ENCODE measurements around the gene ARPP19. TPM values are rescaled to one million over a fixed set of nuclear protein-coding genes. Genes with fewer than 3 reads are reported as not detected.

ARPP19 gene
- total and polyA plus RNA-seq, 9 of the 15 experiments (the other 6 are each of a cell fraction or from before 2014, with no cell fraction given) = 33.3 to 102 (median 60.5) TPM

- TF ChIP-seq PREB (CRISPR knock-in tag; IDR thresholded peaks at IDR 0.05) (no peak), ZNF143 (CRISPR knock-in tag; IDR thresholded peaks at IDR 0.05) (no peak), CREBBP (IDR thresholded peaks at IDR 0.05; ENCODE audit: low read depth, low read length) (no peak), STAT5A (IDR thresholded peaks at IDR 0.05; ENCODE audit: borderline replicate concordance, low read length) (no peak), MAFK (IDR thresholded peaks at IDR 0.05; ENCODE audit: low read length) (peak; percentile 43; the same call in 1 of the 2 replicates), STAT6 (CRISPR knock-in tag; IDR thresholded peaks at IDR 0.05) (no peak), NFE2L1 (tag; IDR thresholded peaks at IDR 0.05; ENCODE audit: borderline replicate concordance, low read depth) (0 out of 2 replicates have a peak, but pooled peaks have one; percentile 44), GATAD2B (IDR thresholded peaks at IDR 0.05; ENCODE audit: borderline replicate concordance) (no peak), NR2C1 (IDR thresholded peaks at IDR 0.05) (no peak), NR2C1 (tag; IDR thresholded peaks at IDR 0.05) (no peak), ZNF586 (CRISPR knock-in tag; conservative IDR thresholded peaks at IDR 0.05) (no peak), TEAD1 (CRISPR knock-in tag; IDR thresholded peaks at IDR 0.05) (no peak), MAFF (IDR thresholded peaks at IDR 0.05; ENCODE audit: low read length) (peak; percentile 64), ZBTB8A (IDR thresholded peaks at IDR 0.05; ENCODE audit: partially characterized antibody) (no peak), TCF7L2 (IDR thresholded peaks at IDR 0.05; ENCODE audit: low read depth, low read length) (no peak), MAFG (tag; conservative IDR thresholded peaks at IDR 0.05) (peak; percentile 87)
- TF ChIP-seq, protein P1, sequence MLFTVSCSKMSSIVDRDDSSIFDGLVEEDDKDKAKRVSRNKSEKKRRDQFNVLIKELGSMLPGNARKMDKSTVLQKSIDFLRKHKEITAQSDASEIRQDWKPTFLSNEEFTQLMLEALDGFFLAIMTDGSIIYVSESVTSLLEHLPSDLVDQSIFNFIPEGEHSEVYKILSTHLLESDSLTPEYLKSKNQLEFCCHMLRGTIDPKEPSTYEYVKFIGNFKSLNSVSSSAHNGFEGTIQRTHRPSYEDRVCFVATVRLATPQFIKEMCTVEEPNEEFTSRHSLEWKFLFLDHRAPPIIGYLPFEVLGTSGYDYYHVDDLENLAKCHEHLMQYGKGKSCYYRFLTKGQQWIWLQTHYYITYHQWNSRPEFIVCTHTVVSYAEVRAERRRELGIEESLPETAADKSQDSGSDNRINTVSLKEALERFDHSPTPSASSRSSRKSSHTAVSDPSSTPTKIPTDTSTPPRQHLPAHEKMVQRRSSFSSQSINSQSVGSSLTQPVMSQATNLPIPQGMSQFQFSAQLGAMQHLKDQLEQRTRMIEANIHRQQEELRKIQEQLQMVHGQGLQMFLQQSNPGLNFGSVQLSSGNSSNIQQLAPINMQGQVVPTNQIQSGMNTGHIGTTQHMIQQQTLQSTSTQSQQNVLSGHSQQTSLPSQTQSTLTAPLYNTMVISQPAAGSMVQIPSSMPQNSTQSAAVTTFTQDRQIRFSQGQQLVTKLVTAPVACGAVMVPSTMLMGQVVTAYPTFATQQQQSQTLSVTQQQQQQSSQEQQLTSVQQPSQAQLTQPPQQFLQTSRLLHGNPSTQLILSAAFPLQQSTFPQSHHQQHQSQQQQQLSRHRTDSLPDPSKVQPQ (CRISPR knock-in tag; IDR thresholded peaks at IDR 0.05; ENCODE audit: borderline replicate concordance) = no peak
These were observed 1.9 kb downstream of the ARPP19 start (continued) for GRCh38 chr15:52566889-52567288.
